GM18502 (cell line): ENCODE results near the gene CARS1.

Experiments
- ATAC-seq: cut with Tn5 transposase; IDR thresholded peaks from one replicate; pipeline ENCODE4 v1.9.1; 2021; ENCODE audit warnings: mild to moderate bottlenecking; ENCODE audit not compliant: unreplicated experiment, poor library complexity

CARS1 gene

GRCh38 chr11:2995893-2996554 lies 61.2 kb downstream of the CARS1 start:
- ATAC-seq, result no peak

GRCh38 chr11:2995031-2995561 lies 62.1 kb downstream of the CARS1 start:
- no peak for ATAC-seq

DNA sequence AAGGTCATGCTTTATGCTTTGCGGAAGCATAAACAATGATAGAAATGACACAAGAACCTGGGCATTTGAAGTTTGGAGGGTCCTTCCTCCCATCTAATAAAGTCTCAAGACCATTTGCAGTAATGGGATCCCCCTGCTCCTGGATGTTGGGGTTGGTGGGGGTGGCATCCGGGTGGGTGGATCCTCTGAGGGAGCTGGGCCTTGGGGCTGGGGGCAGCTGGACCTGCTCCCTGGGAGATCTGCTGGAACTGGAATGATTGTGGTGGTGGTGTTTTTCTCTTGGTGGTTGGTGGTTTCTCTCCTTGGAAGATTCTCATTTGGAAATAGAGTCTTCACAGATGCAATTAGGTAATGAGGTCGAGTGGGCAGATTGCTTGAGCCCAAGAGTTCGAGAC lies 62.9 kb downstream of the CARS1 start:
- ATAC-seq, result no peak

DNA sequence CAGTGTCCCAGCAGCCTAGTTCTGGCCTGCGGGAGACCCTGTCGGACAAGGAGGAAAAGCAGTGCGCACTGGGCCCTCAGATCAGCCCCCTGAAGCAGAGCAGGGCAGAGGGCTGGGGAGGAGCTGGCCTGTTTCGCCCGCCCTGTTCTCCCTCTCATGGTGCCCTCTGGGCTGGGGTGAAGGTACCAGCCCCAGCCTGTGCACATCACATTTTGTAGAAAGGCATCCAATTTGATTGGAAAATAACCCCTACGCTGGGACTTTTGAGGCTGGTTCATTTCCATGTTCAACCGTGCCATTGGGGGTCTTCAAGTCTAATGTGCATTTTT lies 64.3 kb downstream of the CARS1 start:
- no peak for ATAC-seq

DNA sequence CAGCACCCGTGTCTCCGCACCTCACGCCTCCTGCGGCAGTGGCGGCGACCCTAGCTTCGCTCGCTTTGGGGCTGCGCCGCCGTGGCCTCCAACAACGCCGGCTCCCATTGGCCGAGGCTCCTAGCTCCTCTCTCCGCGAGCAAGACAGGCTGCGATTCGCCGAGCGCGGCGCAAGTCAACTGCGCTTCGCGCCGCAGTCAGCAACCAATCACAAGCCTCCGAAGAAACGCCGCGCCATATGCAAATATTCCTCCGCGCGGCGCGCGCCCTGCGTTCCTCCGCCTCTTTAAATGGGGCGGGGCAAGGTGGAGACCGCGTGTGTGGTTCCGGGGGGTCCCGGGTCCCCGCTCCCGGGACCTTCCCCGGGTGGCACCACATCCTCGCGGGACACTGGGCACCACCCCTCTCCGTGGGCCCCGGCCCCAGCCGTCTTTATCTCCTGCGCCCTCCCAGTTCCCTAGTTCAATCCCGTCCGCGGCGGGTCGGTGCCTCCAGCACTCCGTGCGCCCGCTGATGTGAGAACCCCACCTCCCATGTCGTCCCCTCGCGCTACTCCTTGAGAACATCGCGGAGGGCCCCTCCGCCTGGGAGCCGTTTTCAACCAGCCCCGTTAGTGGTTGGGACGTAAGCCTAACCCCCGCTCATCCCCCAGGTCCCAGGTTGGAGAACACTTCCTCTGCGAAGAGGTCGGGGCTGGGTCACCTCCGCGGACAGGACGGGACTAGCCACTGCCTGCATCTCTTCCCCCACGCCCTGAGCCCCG lies 64.8 kb downstream of the CARS1 start, which contains the start of gene NAP1L4:
Gene NAP1L4, minus strand, starts transcription at position 96 of the 763 bp plus-strand sequence. CDS start 13,109 bp downstream, outside the sequence.
- peak; percentile 86 for ATAC-seq

- peak; percentile 48 for ATAC-seq
These were observed 65.6 kb downstream of the CARS1 start for GRCh38 chr11:2991452-2992233.

GRCh38 chr11:2990617-2991451 lies 66.4 kb downstream of the CARS1 start:
- no peak for ATAC-seq

DNA sequence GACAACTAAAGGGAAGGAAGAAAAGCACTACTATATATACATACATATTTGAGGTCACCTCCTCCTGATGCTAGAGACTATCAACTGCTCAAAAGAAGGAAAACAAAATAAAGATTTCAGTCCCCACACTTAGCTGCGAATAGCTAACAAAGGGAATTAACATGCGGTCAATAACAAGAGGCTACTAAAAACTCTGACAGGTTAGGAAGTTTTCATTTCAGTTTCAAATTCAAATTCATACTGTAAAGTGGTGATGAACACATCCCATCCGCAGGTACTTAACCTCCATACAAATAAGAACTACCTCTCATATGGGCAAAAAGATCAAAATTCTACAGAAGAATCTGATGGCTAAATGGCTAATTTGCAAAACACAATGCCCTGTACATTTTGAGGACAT lies 67.7 kb downstream of the CARS1 start:
- no peak for ATAC-seq

GRCh38 chr11:2989006-2989405 lies 68.2 kb downstream of the CARS1 start:
- no peak for ATAC-seq

- no peak for ATAC-seq
These were observed 69.1 kb downstream of the CARS1 start for GRCh38 chr11:2987881-2988861.

GRCh38 chr11:2983908-2984307 lies 73.3 kb downstream of the CARS1 start:
- ATAC-seq, result no peak

- no peak for ATAC-seq
These were observed 75.0 kb downstream of the CARS1 start for GRCh38 chr11:2982214-2982613.

DNA sequence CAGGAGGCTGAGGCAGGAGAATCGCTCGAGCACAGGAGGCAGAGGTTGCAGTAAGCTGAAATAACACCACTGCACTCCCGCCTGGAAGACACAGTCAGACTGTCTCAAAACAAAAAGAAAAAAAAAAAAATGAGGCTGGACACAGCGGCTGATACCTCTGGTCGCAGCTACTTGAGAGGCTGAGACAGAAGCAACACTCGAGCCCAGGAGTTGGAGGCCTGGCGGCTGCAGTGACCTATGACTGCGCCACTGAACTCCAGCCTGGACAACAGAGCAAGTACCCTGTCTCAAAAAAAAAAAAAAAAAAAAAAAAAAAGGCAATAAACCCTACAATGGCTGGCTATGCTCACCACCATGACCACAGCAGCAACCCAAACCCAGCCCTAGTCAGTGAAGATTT lies 76.1 kb downstream of the CARS1 start:
- ATAC-seq, result no peak

GRCh38 chr11:2980168-2980840 lies 76.9 kb downstream of the CARS1 start:
- no peak for ATAC-seq

GRCh38 chr11:2977113-2977512 lies 80.1 kb downstream of the CARS1 start:
- ATAC-seq, result no peak

GRCh38 chr11:2976294-2977063 lies 80.7 kb downstream of the CARS1 start:
- no peak for ATAC-seq

DNA sequence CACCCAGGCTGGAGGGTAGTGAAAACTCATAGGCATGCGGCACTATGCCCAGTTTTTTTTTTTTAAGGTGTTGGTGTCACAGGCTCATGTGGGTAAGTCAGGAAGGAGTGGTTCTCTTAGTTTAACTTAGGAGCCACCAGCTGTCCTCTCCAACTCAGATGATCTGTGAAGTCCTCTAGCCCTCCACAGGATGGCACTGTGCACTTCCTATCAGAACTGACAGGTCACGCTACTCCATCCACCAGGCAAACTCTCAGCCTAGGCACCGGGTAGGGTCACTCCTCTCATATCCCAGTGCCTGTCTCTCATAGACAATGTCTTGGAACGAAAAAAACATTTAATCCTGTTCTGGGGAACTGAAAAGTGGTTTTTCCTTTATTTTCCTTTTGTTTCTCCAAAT lies 81.6 kb downstream of the CARS1 start:
- no peak for ATAC-seq

DNA sequence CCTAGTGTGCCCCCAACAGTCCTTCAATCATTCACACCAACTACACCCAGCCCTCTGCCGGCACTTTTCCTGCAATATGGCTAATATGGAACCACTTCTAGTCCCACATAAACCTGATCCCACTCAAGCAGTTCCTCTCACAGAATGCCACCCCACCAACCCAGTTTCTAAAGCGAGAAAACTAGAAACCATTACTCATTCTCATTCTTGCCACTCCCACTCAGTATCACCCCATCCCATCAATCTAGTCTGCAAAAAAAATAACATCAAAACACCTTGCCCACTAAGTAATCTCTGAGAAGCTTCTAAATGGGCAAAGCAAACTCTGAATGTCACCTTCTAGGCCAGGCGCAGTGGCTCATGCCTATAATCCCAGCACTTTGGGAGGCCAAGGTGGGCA lies 83.0 kb downstream of the CARS1 start:
- ATAC-seq, result no peak
